K562 (cell line): ENCODE measurements around the gene ICAM1.

ENCODE experiments used
- BRD4 ChIP-seq: fragments of 200-600 bp; sonication (generic); IDR thresholded peaks from 2 replicates; pipeline ENCODE4 v1.6.1; 2017; ENCODE audit warnings: inconsistent platforms
- CBX2 ChIP-seq: fragments of 200-600 bp; sonication (generic); IDR thresholded peaks from one replicate; pipeline ENCODE4 v1.6.1; 2012; ENCODE audit warnings: mild to moderate bottlenecking, low read length, inconsistent platforms; ENCODE audit not compliant: insufficient read depth, poor library complexity, severe bottlenecking
- FOSL1 ChIP-seq: fragments of 200-800 bp; sonication (Bioruptor generic); conservative IDR thresholded peaks from 2 replicates; pipeline ENCODE4 v1.6.1; 2016; ENCODE audit warnings: missing genetic modification characterization, missing compliant biosample characterization
- POLR2A ChIP-seq: fragments of 450-650 bp; conservative IDR thresholded peaks from 2 replicates; pipeline ENCODE4 v1.6.1; 2016
- SMC3 ChIP-seq: conservative IDR thresholded peaks from 2 replicates; pipeline ENCODE4 v1.6.1; 2011; ENCODE audit warnings: low read depth, low read length, improper control_type of control experiment; ENCODE audit not compliant: insufficient read depth
- ZNF212 ChIP-seq: fragments of 450-650 bp; formaldehyde crosslinking; IDR thresholded peaks from 2 replicates; pipeline ENCODE4 v1.4.0; 2020; ENCODE audit warnings: mild to moderate bottlenecking
- TF ChIP-seq, protein P1 (sequence below), 3 experiments: IDR thresholded peaks in 2 of 3; conservative IDR thresholded peaks in 1 of 3; 2 replicates each; pipeline ENCODE4 v1.5.1; 2011 to 2012; ENCODE audit warnings: low read length in 3 of 3, mild to moderate bottlenecking in 3 of 3, control low read depth in 2 of 3, improper control_type of control experiment in 1 of 3, inconsistent platforms in 1 of 3, low read depth in 1 of 3, mixed read lengths in 1 of 3, moderate library complexity in 1 of 3; ENCODE audit not compliant: insufficient read depth in 2 of 3

GRCh38 chr19:10327793-10328192 lies 56.9 kb downstream of the ICAM1 start:
- TF ChIP-seq ZNF212 (CRISPR knock-in tag) (no peak), CBX2 (no peak), BRD4 (no peak), POLR2A (no peak; the same call in 1 of the 2 replicates), SMC3 (no peak), FOSL1 (no peak)
- TF ChIP-seq, protein P1, sequence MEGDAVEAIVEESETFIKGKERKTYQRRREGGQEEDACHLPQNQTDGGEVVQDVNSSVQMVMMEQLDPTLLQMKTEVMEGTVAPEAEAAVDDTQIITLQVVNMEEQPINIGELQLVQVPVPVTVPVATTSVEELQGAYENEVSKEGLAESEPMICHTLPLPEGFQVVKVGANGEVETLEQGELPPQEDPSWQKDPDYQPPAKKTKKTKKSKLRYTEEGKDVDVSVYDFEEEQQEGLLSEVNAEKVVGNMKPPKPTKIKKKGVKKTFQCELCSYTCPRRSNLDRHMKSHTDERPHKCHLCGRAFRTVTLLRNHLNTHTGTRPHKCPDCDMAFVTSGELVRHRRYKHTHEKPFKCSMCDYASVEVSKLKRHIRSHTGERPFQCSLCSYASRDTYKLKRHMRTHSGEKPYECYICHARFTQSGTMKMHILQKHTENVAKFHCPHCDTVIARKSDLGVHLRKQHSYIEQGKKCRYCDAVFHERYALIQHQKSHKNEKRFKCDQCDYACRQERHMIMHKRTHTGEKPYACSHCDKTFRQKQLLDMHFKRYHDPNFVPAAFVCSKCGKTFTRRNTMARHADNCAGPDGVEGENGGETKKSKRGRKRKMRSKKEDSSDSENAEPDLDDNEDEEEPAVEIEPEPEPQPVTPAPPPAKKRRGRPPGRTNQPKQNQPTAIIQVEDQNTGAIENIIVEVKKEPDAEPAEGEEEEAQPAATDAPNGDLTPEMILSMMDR (IDR thresholded peaks at IDR 0.05 in 2 of 3, conservative IDR thresholded peaks at IDR 0.05 in 1 of 3; ENCODE audit: insufficient read depth in 2 of 3, low read depth in 1 of 3, low read length in 3 of 3) = no peak
